Right renal pelvis (tissue), 4 donors: ENCODE results near the gene IL32. TPM values are rescaled to one million over a fixed set of nuclear protein-coding genes. Genes with fewer than 3 reads are reported as not detected.
"Not testable (repeated sequence)": the region's sequence is repeated elsewhere in the genome, so short reads cannot be mapped to it uniquely, and the experiment has no call there.

Experiments
- DNase-seq, 4 donors: peaks; one replicate each; pipeline ENCODE4 v3.0.0-alpha.2; 2013; ENCODE audit warnings: low read depth in 4 of 4, low spot score in 3 of 4, missing footprints in 1 of 4
- polyA plus RNA-seq, 4 donors: library from polyadenylated mRNA; unstranded; fragments of 120-200 nt; gene quantifications; one replicate each; pipeline ENCODE4 v1.2.1, GENCODE V29; 2013; ENCODE audit not compliant: insufficient read length in 4 of 4

IL32 gene
- polyA plus RNA-seq, 4 donors, result 29.9 to 47.1 (median 33.9) TPM

GRCh38 chr16:3068487-3068886, 3.0 kb downstream of the IL32 start:
- no peak for DNase-seq

GRCh38 chr16:3069146-3069545, 3.7 kb downstream of the IL32 start:
- DNase-seq, result not testable (repeated sequence)

GRCh38 chr16:3070608-3071111, 5.2 kb downstream of the IL32 start:
- DNase-seq, result no peak

GRCh38 chr16:3071655-3072054, 6.2 kb downstream of the IL32 start:
- no peak for DNase-seq

- DNase-seq, result not testable (repeated sequence)
These were observed 6.7 kb downstream of the IL32 start for GRCh38 chr16:3072148-3072547.

- not testable (repeated sequence) for DNase-seq
These were observed 7.3 kb downstream of the IL32 start for GRCh38 chr16:3072576-3073263.

- no peak for DNase-seq
These were observed 8.0 kb downstream of the IL32 start for GRCh38 chr16:3073448-3073847.

GRCh38 chr16:3074860-3075522, 9.6 kb downstream of the IL32 start:
- DNase-seq, result no peak

- DNase-seq, result no peak
These were observed 10.1 kb downstream of the IL32 start for GRCh38 chr16:3075523-3075915.

- not testable (repeated sequence) for DNase-seq
These were observed 10.5 kb downstream of the IL32 start for GRCh38 chr16:3075946-3076345.

GRCh38 chr16:3076577-3076976, 11.1 kb downstream of the IL32 start:
- DNase-seq, result no peak

- no peak for DNase-seq
These were observed 14.6 kb downstream of the IL32 start for GRCh38 chr16:3080024-3080423.

GRCh38 chr16:3081957-3082356, 16.5 kb downstream of the IL32 start:
- not testable (repeated sequence) for DNase-seq

- DNase-seq, result not testable (repeated sequence)
These were observed 18.0 kb downstream of the IL32 start for GRCh38 chr16:3083408-3083807.

- no peak for DNase-seq
These were observed 19.1 kb downstream of the IL32 start for GRCh38 chr16:3084491-3084890.

- no peak for DNase-seq
These were observed 19.7 kb downstream of the IL32 start for GRCh38 chr16:3084969-3085670.

- DNase-seq, result no peak
These were observed 20.6 kb downstream of the IL32 start for GRCh38 chr16:3085868-3086595.

- no peak for DNase-seq
These were observed 21.3 kb downstream of the IL32 start for GRCh38 chr16:3086596-3087242.

- no peak for DNase-seq
These were observed 22.1 kb downstream of the IL32 start for GRCh38 chr16:3087243-3088235.
